Hypothalamus (tissue), 51 donors: ENCODE results near the gene ZBTB47.

Experiments used
- DNase-seq, 51 donors: peaks; one replicate each; lab custom pipeline; 2025; lab: John Stamatoyannopoulos, UW

ZBTB47 gene

GRCh38 chr3:42682301-42683070, 29.0 kb downstream of the ZBTB47 start:
- DNase-seq: no peak

GRCh38 chr3:42683875-42684598, 30.5 kb downstream of the ZBTB47 start:
- DNase-seq: peak in 18 of 51 donors; percentile 20 to 90 (median 52)

- DNase-seq: no peak
Observed at GRCh38 chr3:42684632-42685362, 31.3 kb downstream of the ZBTB47 start.

GRCh38 chr3:42685363-42685881, 31.9 kb downstream of the ZBTB47 start, which contains the start of gene KLHL40:
TSS of gene KLHL40 (plus strand) at chr3:42685537. CDS start at chr3:42685619, 82 bp downstream.
- DNase-seq: no peak

GRCh38 chr3:42685891-42686820, 32.7 kb downstream of the ZBTB47 start:
- no peak for DNase-seq

GRCh38 chr3:42686832-42687650, 33.5 kb downstream of the ZBTB47 start:
- DNase-seq: no peak

- no peak for DNase-seq
Observed at GRCh38 chr3:42688016-42688415, 34.5 kb downstream of the ZBTB47 start.

- no peak for DNase-seq
Observed at GRCh38 chr3:42688487-42689420, 35.3 kb downstream of the ZBTB47 start.

- no peak for DNase-seq
Observed at GRCh38 chr3:42689421-42690014, 36.0 kb downstream of the ZBTB47 start.

- no peak for DNase-seq
Observed at GRCh38 chr3:42690191-42690590, 36.7 kb downstream of the ZBTB47 start.

- DNase-seq: peak in 6 of 51 donors; percentile 20 to 46 (median 35)
Observed at GRCh38 chr3:42690766-42691680, 37.5 kb downstream of the ZBTB47 start.

- DNase-seq: no peak
Observed at GRCh38 chr3:42691816-42692666, 38.5 kb downstream of the ZBTB47 start.

- DNase-seq: no peak
Observed at GRCh38 chr3:42692667-42693529, 39.4 kb downstream of the ZBTB47 start.

- no peak for DNase-seq
Observed at GRCh38 chr3:42693530-42693930, 40.0 kb downstream of the ZBTB47 start.
